Measurements from ENCODE around the gene IL17B. TPM values are rescaled to one million over a fixed set of nuclear protein-coding genes. Genes with fewer than 3 reads are reported as not detected.

The IL17B gene
- total and polyA plus RNA-seq, 4 donors: 0.87 to 4.0 (median 2.2) TPM

GRCh38 chr5:149421834-149422233 is 42.7 kb upstream of the IL17B start:
- Histone ChIP-seq H3K27me3 (ENCODE audit: control insufficient read depth, insufficient read depth, low read length) (no peaks in the 10 kb centered on the region), H3K27ac (ENCODE audit: low read depth, low read length) (no peak overlapping the region), H3K9me3 (ENCODE audit: control insufficient read depth, insufficient read depth, low read length) (no peaks in the 10 kb centered on the region), H3K4me3 (ENCODE audit: low read depth, low read length) (no peak overlapping the region), H3K36me3 (ENCODE audit: control insufficient read depth, insufficient read depth, low read length) (no peaks in the 10 kb centered on the region), H3K4me1 (ENCODE audit: control insufficient read depth, insufficient read depth, low read length) (peaks cover 33% of the 10 kb centered on the region)
- DNase-seq (ENCODE audit: low read depth in 4 of 6, low spot score in 6 of 6): no peak
- WGBS (ENCODE audit: insufficient coverage): 92% methylated on average over 4 of the region's 5 CpGs

DNA sequence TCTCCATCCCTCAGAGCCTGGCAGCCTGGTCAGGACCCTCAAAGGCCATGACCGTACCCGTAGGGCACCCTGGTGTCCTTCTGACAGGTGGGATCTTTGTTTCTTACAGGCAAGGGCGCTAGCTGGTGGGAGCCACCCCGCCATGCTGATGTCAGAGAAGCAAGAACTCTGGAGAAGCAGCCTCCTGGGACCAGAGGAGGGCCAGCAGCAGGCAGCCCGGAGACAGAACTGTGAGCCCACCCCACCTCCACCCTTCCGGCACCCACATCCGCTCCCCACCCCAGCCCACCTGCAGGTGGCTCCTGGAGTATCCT is 42.2 kb upstream of the IL17B start:
- H3K27ac ChIP-seq (ENCODE audit: low read depth, low read length): peak overlapping the region; percentile 35
- no peak overlapping the region for H3K4me3 ChIP-seq (ENCODE audit: low read depth, low read length)
- H3K36me3 ChIP-seq (ENCODE audit: control insufficient read depth, insufficient read depth, low read length): no peaks in the 10 kb centered on the region
- no peaks in the 10 kb centered on the region for H3K9me3 ChIP-seq (ENCODE audit: control insufficient read depth, insufficient read depth, low read length)
- peaks cover 37% of the 10 kb centered on the region for H3K4me1 ChIP-seq (ENCODE audit: control insufficient read depth, insufficient read depth, low read length)
- DNase-seq (ENCODE audit: low read depth in 4 of 6, low spot score in 6 of 6): no peak
- H3K27me3 ChIP-seq (ENCODE audit: control insufficient read depth, insufficient read depth, low read length): no peaks in the 10 kb centered on the region
- 97% methylated on average over 7 of the region's 7 CpGs for WGBS (ENCODE audit: insufficient coverage)

GRCh38 chr5:149420545-149421371 is 41.7 kb upstream of the IL17B start:
- 67% methylated on average over 16 of the region's 18 CpGs for WGBS (ENCODE audit: insufficient coverage)
- DNase-seq (ENCODE audit: low read depth in 4 of 6, low spot score in 6 of 6): no peak
- Histone ChIP-seq H3K27me3 (ENCODE audit: control insufficient read depth, insufficient read depth, low read length) (no peaks in the 10 kb centered on the region), H3K9me3 (ENCODE audit: control insufficient read depth, insufficient read depth, low read length) (no peaks in the 10 kb centered on the region), H3K4me1 (ENCODE audit: control insufficient read depth, insufficient read depth, low read length) (peaks cover 39% of the 10 kb centered on the region), H3K36me3 (ENCODE audit: control insufficient read depth, insufficient read depth, low read length) (no peaks in the 10 kb centered on the region), H3K4me3 (ENCODE audit: low read depth, low read length) (no peak overlapping the region), H3K27ac (ENCODE audit: low read depth, low read length) (peak overlapping the region; percentile 49)

GRCh38 chr5:149419859-149420544 is 40.9 kb upstream of the IL17B start:
- no peak for DNase-seq (ENCODE audit: low read depth in 4 of 6, low spot score in 6 of 6)
- WGBS (ENCODE audit: insufficient coverage): 73% methylated on average over 11 of the region's 13 CpGs
- Histone ChIP-seq H3K27me3 (ENCODE audit: control insufficient read depth, insufficient read depth, low read length) (no peaks in the 10 kb centered on the region), H3K4me3 (ENCODE audit: low read depth, low read length) (no peak overlapping the region), H3K36me3 (ENCODE audit: control insufficient read depth, insufficient read depth, low read length) (no peaks in the 10 kb centered on the region), H3K9me3 (ENCODE audit: control insufficient read depth, insufficient read depth, low read length) (no peaks in the 10 kb centered on the region), H3K27ac (ENCODE audit: low read depth, low read length) (peak overlapping the region; percentile 49), H3K4me1 (ENCODE audit: control insufficient read depth, insufficient read depth, low read length) (peaks cover 42% of the 10 kb centered on the region)

DNA sequence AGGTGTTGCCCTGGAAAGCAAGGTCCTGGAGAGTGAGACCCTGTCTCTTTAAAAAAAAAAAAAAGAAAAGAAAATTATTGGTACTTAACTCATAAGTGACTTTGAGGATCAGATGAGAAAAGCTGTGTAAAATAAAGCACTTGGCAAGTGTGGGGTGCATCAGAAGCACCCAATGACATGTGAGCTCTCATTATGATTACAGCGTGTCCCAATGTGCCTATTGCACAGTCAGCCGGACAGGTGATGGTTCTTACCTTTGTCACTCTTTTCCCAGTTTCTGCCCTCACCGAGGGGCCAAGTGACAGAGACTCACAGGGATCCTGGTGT is 40.4 kb upstream of the IL17B start:
- no peak overlapping the region for H3K27ac ChIP-seq (ENCODE audit: low read depth, low read length)
- H3K4me1 ChIP-seq (ENCODE audit: control insufficient read depth, insufficient read depth, low read length): peaks cover 42% of the 10 kb centered on the region
- H3K9me3 ChIP-seq (ENCODE audit: control insufficient read depth, insufficient read depth, low read length): no peaks in the 10 kb centered on the region
- no peaks in the 10 kb centered on the region for H3K36me3 ChIP-seq (ENCODE audit: control insufficient read depth, insufficient read depth, low read length)
- no peak overlapping the region for H3K4me3 ChIP-seq (ENCODE audit: low read depth, low read length)
- WGBS (ENCODE audit: insufficient coverage): 84% methylated on average over 3 of the region's 3 CpGs
- no peak for DNase-seq (ENCODE audit: low read depth in 4 of 6, low spot score in 6 of 6)
- no peaks in the 10 kb centered on the region for H3K27me3 ChIP-seq (ENCODE audit: control insufficient read depth, insufficient read depth, low read length)

GRCh38 chr5:149418910-149419531 is 39.9 kb upstream of the IL17B start:
- Histone ChIP-seq H3K4me3 (ENCODE audit: low read depth, low read length) (no peak overlapping the region), H3K36me3 (ENCODE audit: control insufficient read depth, insufficient read depth, low read length) (no peaks in the 10 kb centered on the region), H3K4me1 (ENCODE audit: control insufficient read depth, insufficient read depth, low read length) (peaks cover 40% of the 10 kb centered on the region), H3K9me3 (ENCODE audit: control insufficient read depth, insufficient read depth, low read length) (no peaks in the 10 kb centered on the region), H3K27ac (ENCODE audit: low read depth, low read length) (no peak overlapping the region), H3K27me3 (ENCODE audit: control insufficient read depth, insufficient read depth, low read length) (no peaks in the 10 kb centered on the region)
- DNase-seq (ENCODE audit: low read depth in 4 of 6, low spot score in 6 of 6): no peak
- 72% methylated on average over 3 of the region's 6 CpGs for whole genome bisulfite sequencing (ENCODE audit: insufficient coverage)

DNA sequence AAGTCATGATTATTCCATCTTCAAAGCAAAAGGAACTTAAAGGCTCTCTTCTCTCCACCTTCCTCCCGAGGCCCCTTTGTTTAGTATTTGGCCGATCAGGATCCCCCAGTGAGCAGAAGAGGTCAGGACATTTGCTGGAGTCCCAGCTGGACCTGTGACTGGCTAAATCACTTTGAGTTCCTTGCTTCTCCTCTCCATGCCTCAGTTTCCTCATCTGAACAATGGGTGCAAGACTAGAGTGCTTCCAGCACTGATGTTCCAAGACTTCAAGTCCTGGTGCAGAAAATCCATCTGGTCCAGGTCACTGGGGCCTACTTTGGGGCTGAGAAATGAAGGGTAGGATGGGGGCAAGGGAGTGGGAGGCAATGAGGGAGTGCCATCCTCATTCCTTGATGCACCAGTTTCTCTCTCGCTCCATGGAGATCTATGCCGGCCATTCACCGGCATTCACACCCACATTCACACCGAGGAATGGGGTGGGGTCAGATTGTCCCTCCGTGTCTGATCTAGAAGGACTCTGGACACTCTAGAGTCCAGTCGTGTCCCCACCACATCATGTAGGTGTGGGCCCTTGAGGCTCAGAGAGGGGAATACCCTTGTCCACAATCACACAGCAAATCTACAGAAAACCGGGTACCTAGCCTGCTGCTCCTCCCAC is 38.7 kb upstream of the IL17B start:
- 85% methylated on average over 6 of the region's 9 CpGs for WGBS (ENCODE audit: insufficient coverage)
- H3K4me1 ChIP-seq (ENCODE audit: control insufficient read depth, insufficient read depth, low read length): peaks cover 28% of the 10 kb centered on the region
- no peak overlapping the region for H3K4me3 ChIP-seq (ENCODE audit: low read depth, low read length)
- H3K27me3 ChIP-seq (ENCODE audit: control insufficient read depth, insufficient read depth, low read length): no peaks in the 10 kb centered on the region
- no peak for DNase-seq (ENCODE audit: low read depth in 4 of 6, low spot score in 6 of 6)
- H3K27ac ChIP-seq (ENCODE audit: low read depth, low read length): peak overlapping the region; percentile 77
- H3K9me3 ChIP-seq (ENCODE audit: control insufficient read depth, insufficient read depth, low read length): no peaks in the 10 kb centered on the region
- H3K36me3 ChIP-seq (ENCODE audit: control insufficient read depth, insufficient read depth, low read length): no peaks in the 10 kb centered on the region

GRCh38 chr5:149416987-149417710 is 38.1 kb upstream of the IL17B start:
- H3K9me3 ChIP-seq (ENCODE audit: control insufficient read depth, insufficient read depth, low read length): no peaks in the 10 kb centered on the region
- DNase-seq (ENCODE audit: low read depth in 4 of 6, low spot score in 6 of 6): peak in 1 of 6 donors; percentile 56
- no peaks in the 10 kb centered on the region for H3K36me3 ChIP-seq (ENCODE audit: control insufficient read depth, insufficient read depth, low read length)
- 49% methylated on average over 6 of the region's 8 CpGs for WGBS (ENCODE audit: insufficient coverage)
- H3K4me3 ChIP-seq (ENCODE audit: low read depth, low read length): no peak overlapping the region
- no peaks in the 10 kb centered on the region for H3K27me3 ChIP-seq (ENCODE audit: control insufficient read depth, insufficient read depth, low read length)
- H3K27ac ChIP-seq (ENCODE audit: low read depth, low read length): peak overlapping the region; percentile 77
- H3K4me1 ChIP-seq (ENCODE audit: control insufficient read depth, insufficient read depth, low read length): peaks cover 21% of the 10 kb centered on the region
